Mesenchymal stem cell (in vitro differentiated cells and primary cell): Measurements from ENCODE around the gene SIX5.
A peak's percentile ranks its signal among the peaks of the same experiment; 100 is the strongest.

ENCODE experiments used
- DNase-seq: peaks from one replicate; pipeline ENCODE4 v3.0.0-alpha.2; 2013
- H2AFZ ChIP-seq: one replicate; pipeline ENCODE4 v1.6.1; 2013; ENCODE audit warnings: low read depth, mild to moderate bottlenecking, control low read depth, inconsistent platforms, low read length, moderate library complexity
- H2AK5ac ChIP-seq: 2 replicates; pipeline ENCODE4 v1.6.1; 2013; ENCODE audit warnings: low read length, moderate library complexity, mild to moderate bottlenecking, inconsistent platforms; ENCODE audit not compliant: severe bottlenecking
- H2BK120ac ChIP-seq: one replicate; pipeline ENCODE4 v1.6.1; 2013; ENCODE audit warnings: low read depth, mild to moderate bottlenecking, inconsistent platforms, low read length, moderate library complexity
- H2BK12ac ChIP-seq, 2 experiments: one replicate each; pipeline ENCODE4 v1.6.1; 2013; ENCODE audit warnings: inconsistent platforms in 2 of 2, low read length in 2 of 2, mild to moderate bottlenecking in 2 of 2, moderate library complexity in 2 of 2, control low read depth in 1 of 2
- H2BK15ac ChIP-seq: one replicate; pipeline ENCODE4 v1.6.1; 2013; ENCODE audit warnings: mild to moderate bottlenecking, low read depth, inconsistent platforms; ENCODE audit not compliant: poor library complexity, severe bottlenecking
- H2BK5ac ChIP-seq: 2 replicates; pipeline ENCODE4 v1.6.1; 2013; ENCODE audit warnings: low read depth, mild to moderate bottlenecking, low read length, control low read depth, inconsistent platforms; ENCODE audit not compliant: poor library complexity, severe bottlenecking
- H3K14ac ChIP-seq, 2 experiments: one replicate each; pipeline ENCODE4 v1.6.1; 2013; ENCODE audit warnings: inconsistent platforms in 2 of 2, low read length in 2 of 2, control low read depth in 1 of 2, mild to moderate bottlenecking in 1 of 2, moderate library complexity in 1 of 2
- H3K18ac ChIP-seq, 2 experiments: one replicate each; pipeline ENCODE4 v1.6.1; 2013; ENCODE audit warnings: inconsistent platforms in 2 of 2, low read length in 2 of 2, control low read depth in 1 of 2, low read depth in 1 of 2, mild to moderate bottlenecking in 1 of 2
- H3K23ac ChIP-seq, 2 experiments: one replicate each; pipeline ENCODE4 v1.6.1; 2013; ENCODE audit warnings: inconsistent platforms in 2 of 2, low read length in 2 of 2, mild to moderate bottlenecking in 2 of 2, moderate library complexity in 2 of 2, control low read depth in 1 of 2
- H3K27ac ChIP-seq: 2 replicates; pipeline ENCODE4 v1.5.1; 2013; ENCODE audit warnings: mild to moderate bottlenecking, moderate library complexity, low read length, control low read depth, inconsistent platforms; ENCODE audit not compliant: poor library complexity, severe bottlenecking
- H3K27me3 ChIP-seq, 2 experiments: 2 replicates each; pipeline versions ENCODE4 v1.6.1 to v1.7.0; 2013; ENCODE audit warnings: low read length in 2 of 2, mild to moderate bottlenecking in 2 of 2, moderate library complexity in 2 of 2, control low read depth in 1 of 2, inconsistent platforms in 1 of 2; ENCODE audit not compliant: control insufficient read depth in 1 of 2, insufficient read depth in 1 of 2
- H3K36me3 ChIP-seq, 2 experiments: 2 replicates each; pipeline versions ENCODE4 v1.6.1 to v1.7.0; 2013; ENCODE audit warnings: low read length in 2 of 2, control low read depth in 1 of 2, inconsistent platforms in 1 of 2, low read depth in 1 of 2, mild to moderate bottlenecking in 1 of 2; ENCODE audit not compliant: insufficient read depth in 2 of 2, control insufficient read depth in 1 of 2
- H3K4ac ChIP-seq, 2 experiments: one replicate each; pipeline ENCODE4 v1.6.1; 2013; ENCODE audit warnings: inconsistent platforms in 2 of 2, low read length in 2 of 2, mild to moderate bottlenecking in 2 of 2, moderate library complexity in 2 of 2, control low read depth in 1 of 2, low read depth in 1 of 2
- H3K4me1 ChIP-seq: 2 replicates; pipeline ENCODE4 v1.6.1; 2013; ENCODE audit warnings: low read depth, low read length, control low read depth; ENCODE audit not compliant: control insufficient read depth, insufficient read depth
- H3K4me2 ChIP-seq: 2 replicates; pipeline ENCODE4 v1.6.1; 2013; ENCODE audit warnings: low read length, mild to moderate bottlenecking, inconsistent platforms; ENCODE audit not compliant: poor library complexity, severe bottlenecking
- H3K4me3 ChIP-seq, 2 experiments: 2 replicates each; pipeline versions ENCODE4 v1.5.1 to v1.7.0; 2013; ENCODE audit warnings: low read length in 2 of 2, mild to moderate bottlenecking in 2 of 2, control low read depth in 1 of 2, low read depth in 1 of 2; ENCODE audit not compliant: insufficient read depth in 1 of 2
- H3K79me1 ChIP-seq: replicated peaks from 2 replicates; pipeline ENCODE4 v1.6.1; 2013; ENCODE audit warnings: mild to moderate bottlenecking, control low read depth, low read length, inconsistent platforms; ENCODE audit not compliant: poor library complexity, severe bottlenecking
- H3K9ac ChIP-seq: 2 replicates; pipeline ENCODE4 v1.7.0; 2013; ENCODE audit warnings: mild to moderate bottlenecking, low read length, moderate library complexity
- H3K9me3 ChIP-seq: 2 replicates; pipeline ENCODE4 v1.7.0; 2013; ENCODE audit warnings: mild to moderate bottlenecking, low read length; ENCODE audit not compliant: control insufficient read depth
- H4K8ac ChIP-seq: one replicate; pipeline ENCODE4 v1.6.1; 2013; ENCODE audit warnings: inconsistent platforms, mild to moderate bottlenecking, low read length, moderate library complexity
- H4K91ac ChIP-seq: one replicate; pipeline ENCODE4 v1.6.1; 2013; ENCODE audit warnings: mild to moderate bottlenecking, low read length, inconsistent platforms
- WGBS: methylation state at CpG from one replicate; pipeline ENCODE4 v1.1.7; 2013; ENCODE audit warnings: mixed read lengths; 5-methylcytosine and 5-hydroxymethylcytosine counted together

SIX5 gene

DNA sequence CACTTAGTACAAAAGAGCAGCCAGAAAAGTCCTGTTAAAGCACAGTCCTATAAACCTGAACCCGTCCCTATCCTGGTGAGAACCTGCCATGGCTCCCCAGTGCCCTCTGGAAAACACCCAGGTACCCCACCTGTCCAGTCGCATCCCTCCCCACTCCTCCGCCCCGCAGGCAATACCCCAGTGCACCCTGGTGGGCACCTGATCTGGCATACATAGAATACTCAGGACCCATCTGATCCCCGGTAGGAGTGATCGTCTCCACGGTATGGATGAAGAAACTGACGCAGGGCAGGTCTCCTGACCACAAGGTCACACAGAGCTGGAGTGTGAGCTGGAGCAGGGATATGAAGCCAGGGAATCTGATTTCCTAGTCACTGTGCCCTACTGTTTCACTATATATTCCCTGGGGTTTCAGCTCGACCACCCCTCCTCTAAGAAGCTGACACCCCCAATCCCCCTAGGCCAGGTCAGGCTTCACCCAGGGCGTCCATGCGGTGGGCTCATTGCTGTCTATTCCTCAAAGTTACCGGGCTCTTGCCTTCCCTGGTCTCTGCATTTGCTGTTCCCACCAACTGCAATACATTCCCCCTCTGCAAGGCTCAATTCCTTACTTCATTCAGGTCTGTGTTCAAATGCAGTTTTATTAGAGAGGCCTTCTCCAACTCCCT lies 50.9 kb downstream of the SIX5 start:
- H3K4me3 ChIP-seq, result peak overlapping the region; percentile 37 to 90
- DNase-seq, result peak; percentile 61

GRCh38 chr19:45717131-45717982 lies 51.7 kb downstream of the SIX5 start:
- Histone ChIP-seq H4K91ac (peak overlapping the region; percentile 53), H3K4ac (peak overlapping the region; percentile 73 to 92), H3K4me2 (peak overlapping the region; percentile 95), H3K9ac (peak overlapping the region; percentile 95), H2BK15ac (peak overlapping the region; percentile 17), H3K14ac (no peak overlapping the region), H4K8ac (peak overlapping the region; percentile 73), H3K18ac (peak overlapping the region; percentile 68 to 86), H2BK120ac (peak overlapping the region; percentile 64), H2AK5ac (peak overlapping the region; percentile 94), H3K79me1 (peaks cover 19% of the 10 kb centered on the region), H3K27me3 (no peaks in the 10 kb centered on the region), H2AFZ (no peak overlapping the region), H2BK5ac (peak overlapping the region; percentile 71), H3K23ac (peak overlapping the region in 1 of 2 experiments; percentile 87), H2BK12ac (peak overlapping the region in 1 of 2 experiments; percentile 90), H3K4me1 (peaks cover 12% of the 10 kb centered on the region), H3K9me3 (no peaks in the 10 kb centered on the region), H3K4me3 (peak overlapping the region; percentile 48 to 90), H3K36me3 (peaks cover 17 to 26% of the 10 kb centered on the region in 2 experiments), H3K27ac (peak overlapping the region; percentile 80)
- under 1% methylated on average over 51 of the region's 51 CpGs for WGBS
- DNase-seq, result peak; percentile 99

More for the DNA sequence above, 50.9 kb downstream of the SIX5 start:
- H2BK120ac ChIP-seq, result peak overlapping the region; percentile 78
- peak overlapping the region; percentile 69 to 86 for H3K18ac ChIP-seq
- peak overlapping the region; percentile 71 for H3K4me2 ChIP-seq
- peak overlapping the region; percentile 94 for H2AK5ac ChIP-seq
- peak overlapping the region; percentile 71 for H2BK5ac ChIP-seq
- H2AFZ ChIP-seq, result no peak overlapping the region
- peaks cover 19% of the 10 kb centered on the region for H3K79me1 ChIP-seq
- H3K4me1 ChIP-seq, result peaks cover 14% of the 10 kb centered on the region
- 58% methylated on average over 12 of the region's 12 CpGs for WGBS
- H4K8ac ChIP-seq, result peak overlapping the region; percentile 45
- H3K27me3 ChIP-seq, result no peaks in the 10 kb centered on the region
- peak overlapping the region in 1 of 2 experiments; percentile 84 for H3K14ac ChIP-seq
- no peaks in the 10 kb centered on the region for H3K9me3 ChIP-seq
- peak overlapping the region in 1 of 2 experiments; percentile 87 for H3K23ac ChIP-seq
- H3K36me3 ChIP-seq, result peaks cover 10 to 19% of the 10 kb centered on the region in 2 experiments
- peak overlapping the region; percentile 49 to 90 for H2BK12ac ChIP-seq
- peak overlapping the region; percentile 80 for H3K27ac ChIP-seq
- peak overlapping the region; percentile 55 to 92 for H3K4ac ChIP-seq
- peak overlapping the region; percentile 17 for H2BK15ac ChIP-seq
- H3K9ac ChIP-seq, result peak overlapping the region; percentile 95
- H4K91ac ChIP-seq, result peak overlapping the region; percentile 53

GRCh38 chr19:45716359-45717130 lies 52.5 kb downstream of the SIX5 start:
- peaks cover 25 to 27% of the 10 kb centered on the region in 2 experiments for H3K36me3 ChIP-seq
- H2BK12ac ChIP-seq, result peak overlapping the region; percentile 11 to 52
- peak overlapping the region; percentile 59 for H2BK5ac ChIP-seq
- peak overlapping the region; percentile 95 for H3K9ac ChIP-seq
- peak overlapping the region; percentile 48 to 90 for H3K4me3 ChIP-seq
- H3K14ac ChIP-seq, result peak overlapping the region in 1 of 2 experiments; percentile 23
- peak overlapping the region in 1 of 2 experiments; percentile 30 for H3K23ac ChIP-seq
- no peaks in the 10 kb centered on the region for H3K9me3 ChIP-seq
- H3K18ac ChIP-seq, result peak overlapping the region in 1 of 2 experiments; percentile 58
- H3K4ac ChIP-seq, result peak overlapping the region; percentile 73 to 74
- H3K4me1 ChIP-seq, result peaks cover 9% of the 10 kb centered on the region
- peak; percentile 35 for DNase-seq
- WGBS, result 4% methylated on average over 24 of the region's 24 CpGs
- H4K91ac ChIP-seq, result peak overlapping the region; percentile 57
- peak overlapping the region; percentile 94 for H2AK5ac ChIP-seq
- H2BK15ac ChIP-seq, result peak overlapping the region; percentile 85
- H3K27ac ChIP-seq, result peak overlapping the region; percentile 64
- peak overlapping the region; percentile 73 for H4K8ac ChIP-seq
- no peak overlapping the region for H2AFZ ChIP-seq
- H3K79me1 ChIP-seq, result peaks cover 22% of the 10 kb centered on the region
- H3K4me2 ChIP-seq, result peak overlapping the region; percentile 95
- H3K27me3 ChIP-seq, result no peaks in the 10 kb centered on the region
- H2BK120ac ChIP-seq, result peak overlapping the region; percentile 64
